Subcutaneous adipose tissue (tissue), 4 donors: ENCODE results near the gene LRRC8D. TPM values are rescaled to one million over a fixed set of nuclear protein-coding genes. Genes with fewer than 3 reads are reported as not detected.

Experiments used
- total RNA-seq, 4 donors: library from RNA; depleted of rRNA; stranded (reverse); fragments of >200 nt; gene quantifications; one replicate each; pipeline ENCODE4 v1.1.0, GENCODE V29; 2016
- TF ChIP-seq, protein P1 (sequence below): fragments of 450-650 bp; IDR thresholded peaks from one replicate; pipeline ENCODE4 v1.5.1; 2016; ENCODE audit warnings: low read depth, mild to moderate bottlenecking, control low read depth, antibody characterized with exemption, moderate library complexity

The LRRC8D gene
- total RNA-seq, 4 donors from 2014 or later, result 7.5 to 12.4 (median 9.2) TPM

DNA sequence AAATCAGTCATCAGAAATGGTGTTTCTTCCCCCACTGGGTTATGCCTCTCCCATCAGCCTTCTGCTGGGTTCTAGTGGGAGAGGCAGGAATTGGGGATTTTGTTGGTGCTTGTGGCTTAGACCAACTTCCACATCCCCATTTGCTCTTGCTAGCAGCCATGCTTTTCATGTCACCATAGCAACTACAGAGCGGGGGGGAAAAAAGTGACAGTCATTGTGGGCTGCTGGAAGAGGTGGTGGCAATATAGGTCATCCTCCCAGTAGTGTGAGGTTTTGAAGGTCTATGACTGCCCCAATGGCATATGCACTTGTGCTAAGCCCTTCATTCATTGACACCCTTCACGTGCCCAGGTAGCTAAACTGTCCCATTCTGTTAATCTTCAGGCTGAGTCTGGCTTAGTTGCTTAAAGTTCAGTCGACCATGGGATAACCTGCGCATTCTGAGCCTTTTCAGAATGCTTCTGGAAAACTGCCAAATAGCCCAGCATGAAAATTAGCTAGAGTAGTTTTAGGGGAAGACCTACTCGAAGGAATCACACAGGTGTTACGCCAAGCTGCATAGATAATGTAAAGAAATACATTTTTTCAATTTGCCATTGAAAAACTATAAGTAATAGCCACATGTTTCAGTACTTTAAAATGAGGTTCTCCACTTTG lies 120.4 kb downstream of the LRRC8D start:
- TF ChIP-seq, protein P1, sequence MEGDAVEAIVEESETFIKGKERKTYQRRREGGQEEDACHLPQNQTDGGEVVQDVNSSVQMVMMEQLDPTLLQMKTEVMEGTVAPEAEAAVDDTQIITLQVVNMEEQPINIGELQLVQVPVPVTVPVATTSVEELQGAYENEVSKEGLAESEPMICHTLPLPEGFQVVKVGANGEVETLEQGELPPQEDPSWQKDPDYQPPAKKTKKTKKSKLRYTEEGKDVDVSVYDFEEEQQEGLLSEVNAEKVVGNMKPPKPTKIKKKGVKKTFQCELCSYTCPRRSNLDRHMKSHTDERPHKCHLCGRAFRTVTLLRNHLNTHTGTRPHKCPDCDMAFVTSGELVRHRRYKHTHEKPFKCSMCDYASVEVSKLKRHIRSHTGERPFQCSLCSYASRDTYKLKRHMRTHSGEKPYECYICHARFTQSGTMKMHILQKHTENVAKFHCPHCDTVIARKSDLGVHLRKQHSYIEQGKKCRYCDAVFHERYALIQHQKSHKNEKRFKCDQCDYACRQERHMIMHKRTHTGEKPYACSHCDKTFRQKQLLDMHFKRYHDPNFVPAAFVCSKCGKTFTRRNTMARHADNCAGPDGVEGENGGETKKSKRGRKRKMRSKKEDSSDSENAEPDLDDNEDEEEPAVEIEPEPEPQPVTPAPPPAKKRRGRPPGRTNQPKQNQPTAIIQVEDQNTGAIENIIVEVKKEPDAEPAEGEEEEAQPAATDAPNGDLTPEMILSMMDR, result no peak

DNA sequence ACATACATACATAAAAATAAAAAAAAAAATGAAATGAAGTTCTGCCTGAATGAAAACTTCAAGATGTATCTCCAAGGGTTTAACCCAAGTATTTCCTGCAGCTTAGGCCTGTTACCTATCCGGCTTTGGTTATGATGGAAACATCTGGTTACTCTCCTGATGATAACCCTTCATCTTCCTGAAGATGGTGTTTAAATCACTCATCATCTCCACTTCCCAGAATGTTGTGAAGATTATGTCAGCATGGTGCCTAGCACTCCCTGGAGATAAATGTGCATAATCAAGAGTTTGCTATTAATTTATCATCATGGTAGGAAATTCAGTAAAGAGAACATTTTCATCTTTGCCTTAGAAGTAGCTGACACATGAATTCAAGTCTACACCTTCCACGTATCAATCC lies 121.2 kb downstream of the LRRC8D start:
- TF ChIP-seq, protein P1, result no peak

DNA sequence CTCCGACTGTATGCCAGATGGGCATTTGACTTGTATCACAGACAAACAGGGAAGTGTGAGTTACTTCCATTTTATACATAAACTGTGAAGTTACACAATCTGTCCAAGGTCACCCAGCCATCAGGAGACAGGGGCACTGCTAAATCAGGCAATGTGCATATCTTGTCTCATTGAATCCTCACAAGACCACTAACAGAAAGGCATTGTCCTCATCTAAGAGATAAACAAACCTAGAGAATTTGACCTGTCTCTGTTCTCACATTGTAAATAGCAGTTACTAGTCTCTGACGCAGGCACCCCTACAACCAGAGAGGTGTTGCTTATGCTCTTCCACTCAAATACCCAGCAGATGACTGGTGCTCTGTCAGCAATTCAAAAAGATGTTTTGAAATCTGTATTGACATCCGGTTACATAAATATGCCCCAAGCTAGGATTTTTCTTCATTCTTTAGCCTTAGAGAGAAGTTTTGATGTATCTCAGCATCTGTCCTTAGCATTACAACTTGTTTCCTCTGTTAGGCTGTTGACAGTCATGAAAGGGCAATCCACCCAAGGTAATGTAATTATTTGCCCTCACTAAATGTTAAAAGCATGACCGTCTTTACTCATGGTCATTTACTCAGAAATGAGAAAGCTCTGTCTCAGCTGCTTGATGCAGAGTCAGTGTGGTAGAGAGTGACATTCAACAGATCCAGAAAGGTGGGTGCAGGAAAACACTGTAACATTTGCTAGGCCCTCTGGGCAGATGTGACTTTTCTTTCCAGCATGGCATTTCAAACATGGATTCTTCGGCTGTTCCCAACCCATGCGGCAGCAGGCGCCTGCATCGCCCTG lies 122.2 kb downstream of the LRRC8D start:
- TF ChIP-seq, protein P1, result no peak

DNA sequence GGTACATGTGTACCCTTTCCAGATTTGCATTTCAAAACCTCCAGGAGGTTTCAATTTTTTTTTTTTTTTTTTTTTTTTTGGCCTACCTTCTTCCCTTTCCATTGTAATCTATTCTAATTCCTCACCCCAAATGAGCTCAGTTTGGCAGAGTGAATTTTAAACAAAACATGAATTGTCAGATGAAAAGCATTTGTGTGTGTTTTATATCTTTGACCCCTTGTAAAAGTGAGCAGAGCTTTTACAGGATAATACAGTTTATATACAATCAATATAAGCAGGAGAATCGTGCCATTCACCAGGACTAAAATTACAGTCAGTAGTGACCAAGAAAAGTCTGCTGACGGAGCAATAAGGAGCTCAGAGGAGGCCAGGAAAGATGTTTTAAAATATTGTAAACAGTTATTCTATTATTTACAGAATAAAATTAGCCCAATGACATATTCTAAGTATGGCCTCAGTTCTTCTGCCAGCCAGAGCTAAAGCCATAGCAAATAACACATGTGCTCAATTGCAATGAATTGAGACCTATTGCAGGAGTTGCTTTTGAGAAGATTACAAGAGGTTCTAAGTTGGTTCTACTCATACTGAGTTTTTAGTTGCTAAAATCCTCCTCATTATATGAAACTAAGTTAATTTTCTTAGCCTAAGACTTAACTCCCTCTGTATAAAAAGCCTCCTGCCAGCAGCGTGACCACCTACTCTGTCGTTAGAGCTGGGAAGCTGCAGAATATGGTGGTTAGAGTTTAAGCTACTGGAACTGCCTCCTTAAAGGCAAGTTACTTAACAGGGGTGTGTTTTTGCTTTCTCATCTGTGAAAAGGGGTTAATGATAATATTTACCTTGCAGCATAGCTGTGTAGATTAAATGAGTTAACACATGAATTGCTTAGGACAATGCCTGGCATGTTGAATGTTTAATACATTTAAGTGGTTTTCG lies 123.3 kb downstream of the LRRC8D start:
- TF ChIP-seq, protein P1, result no peak

DNA sequence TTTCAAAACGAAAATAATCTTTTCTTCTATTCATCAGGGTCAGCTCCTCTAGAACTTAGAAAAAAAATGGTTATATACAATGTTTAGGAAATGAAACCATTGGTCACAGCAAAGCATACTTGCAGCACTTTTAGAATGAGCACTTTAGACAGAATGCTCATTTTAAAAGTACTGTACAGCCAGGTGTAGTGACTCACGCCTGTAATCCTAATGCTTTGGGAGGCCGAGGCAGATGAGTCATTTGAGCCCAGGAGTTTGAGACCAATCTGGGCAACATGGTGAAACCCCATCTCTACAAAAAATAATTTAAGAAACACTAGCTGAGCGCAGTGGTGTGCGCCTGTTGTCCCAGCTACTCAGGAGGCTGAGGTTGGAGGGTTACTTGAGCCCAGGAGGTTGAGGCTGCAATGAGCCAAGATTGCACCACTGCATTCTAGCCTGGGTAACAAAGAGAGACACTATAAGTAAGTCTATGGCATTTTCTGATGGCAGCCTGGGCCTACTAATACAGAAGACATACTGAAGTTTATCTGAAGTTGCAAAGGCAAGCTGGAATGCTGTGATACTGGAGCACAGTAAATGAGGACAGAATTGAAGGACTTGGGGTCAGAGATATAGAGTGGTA lies 125.1 kb downstream of the LRRC8D start:
- TF ChIP-seq, protein P1, result no peak

DNA sequence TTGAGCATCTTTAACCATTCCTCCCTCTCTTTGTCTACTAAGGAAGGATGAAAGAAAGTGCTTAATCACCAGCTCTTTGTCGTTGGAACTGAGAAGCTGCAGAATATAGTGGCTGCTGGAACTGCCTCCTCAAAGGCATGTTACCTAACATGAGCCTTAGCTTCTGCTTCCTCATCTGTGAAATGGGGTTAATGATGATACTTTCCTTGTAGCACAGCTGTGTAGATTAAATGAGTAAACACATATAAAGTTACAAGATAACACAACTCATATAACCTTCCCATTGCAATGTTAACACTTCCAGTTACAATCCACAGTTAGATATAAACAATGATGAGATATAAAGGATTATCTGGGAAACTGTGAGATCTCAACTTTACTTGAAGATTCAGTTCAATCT lies 125.7 kb downstream of the LRRC8D start:
- TF ChIP-seq, protein P1, result no peak
